Measurements from ENCODE around the gene GID4.

The GID4 gene

DNA sequence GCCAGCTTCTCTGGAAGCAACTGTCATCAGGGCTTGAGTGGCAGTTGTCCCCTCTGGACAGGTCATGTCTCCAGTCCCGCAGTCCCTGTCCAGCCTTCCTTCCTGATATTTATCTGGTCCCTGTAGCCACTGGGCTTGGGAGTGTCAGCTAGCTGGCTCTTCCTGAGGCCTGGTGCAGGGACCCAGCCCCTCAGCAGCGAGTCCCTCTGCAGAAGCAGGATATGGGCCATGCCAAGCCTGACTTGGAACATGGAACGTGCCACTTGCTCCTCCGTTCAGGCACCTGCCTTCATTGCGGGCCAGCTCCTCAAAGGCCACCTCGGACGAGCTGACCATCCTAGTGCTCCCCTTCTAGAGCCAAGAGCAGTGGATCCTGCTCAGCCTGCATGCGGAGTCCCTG, 40.3 kb upstream of the GID4 start:
- H3K4me3 ChIP-seq (ENCODE audit: low read length), result no peak overlapping the region
- TF ChIP-seq, protein P1, sequence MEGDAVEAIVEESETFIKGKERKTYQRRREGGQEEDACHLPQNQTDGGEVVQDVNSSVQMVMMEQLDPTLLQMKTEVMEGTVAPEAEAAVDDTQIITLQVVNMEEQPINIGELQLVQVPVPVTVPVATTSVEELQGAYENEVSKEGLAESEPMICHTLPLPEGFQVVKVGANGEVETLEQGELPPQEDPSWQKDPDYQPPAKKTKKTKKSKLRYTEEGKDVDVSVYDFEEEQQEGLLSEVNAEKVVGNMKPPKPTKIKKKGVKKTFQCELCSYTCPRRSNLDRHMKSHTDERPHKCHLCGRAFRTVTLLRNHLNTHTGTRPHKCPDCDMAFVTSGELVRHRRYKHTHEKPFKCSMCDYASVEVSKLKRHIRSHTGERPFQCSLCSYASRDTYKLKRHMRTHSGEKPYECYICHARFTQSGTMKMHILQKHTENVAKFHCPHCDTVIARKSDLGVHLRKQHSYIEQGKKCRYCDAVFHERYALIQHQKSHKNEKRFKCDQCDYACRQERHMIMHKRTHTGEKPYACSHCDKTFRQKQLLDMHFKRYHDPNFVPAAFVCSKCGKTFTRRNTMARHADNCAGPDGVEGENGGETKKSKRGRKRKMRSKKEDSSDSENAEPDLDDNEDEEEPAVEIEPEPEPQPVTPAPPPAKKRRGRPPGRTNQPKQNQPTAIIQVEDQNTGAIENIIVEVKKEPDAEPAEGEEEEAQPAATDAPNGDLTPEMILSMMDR (conservative IDR thresholded peaks at IDR 0.05; ENCODE audit: low read length), result no peak
- DNase-seq (ENCODE audit: low read depth), result no peak

DNA sequence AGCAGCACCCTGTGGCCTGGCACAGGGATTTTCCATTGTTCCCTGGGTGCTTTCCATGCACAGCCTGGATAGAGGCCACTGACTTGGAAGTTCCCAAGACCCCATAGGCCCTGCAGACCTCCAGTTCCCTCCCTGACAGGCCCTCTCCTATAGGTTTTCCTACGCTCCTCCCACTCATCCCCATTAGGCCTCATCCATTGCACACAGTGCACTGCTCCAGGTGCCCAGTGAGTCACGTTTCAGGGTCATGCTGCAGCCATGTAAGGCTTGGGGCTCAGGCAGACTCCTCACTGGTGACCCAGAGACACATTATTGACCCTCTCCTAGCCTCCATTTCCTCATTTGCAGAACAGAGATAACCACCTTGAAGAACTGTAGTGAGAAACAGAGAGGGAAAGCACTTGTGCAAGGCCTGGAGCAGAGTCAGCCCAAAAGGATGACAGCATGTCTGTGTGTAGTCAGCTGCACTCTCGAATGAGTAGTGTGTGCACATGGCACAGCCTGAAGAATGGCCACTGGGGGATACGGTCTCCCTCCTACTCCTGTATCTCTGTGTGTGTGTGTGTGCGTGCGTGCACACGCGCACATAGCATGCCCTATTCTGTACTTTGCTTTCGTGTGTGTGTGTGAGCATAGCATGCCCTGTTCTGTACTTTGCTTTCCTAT, 39.7 kb upstream of the GID4 start:
- no peak overlapping the region for H3K4me3 ChIP-seq (ENCODE audit: low read length)
- DNase-seq (ENCODE audit: low read depth), result peak; percentile 12
- TF ChIP-seq, protein P1 (conservative IDR thresholded peaks at IDR 0.05; ENCODE audit: low read length), result no peak

DNA sequence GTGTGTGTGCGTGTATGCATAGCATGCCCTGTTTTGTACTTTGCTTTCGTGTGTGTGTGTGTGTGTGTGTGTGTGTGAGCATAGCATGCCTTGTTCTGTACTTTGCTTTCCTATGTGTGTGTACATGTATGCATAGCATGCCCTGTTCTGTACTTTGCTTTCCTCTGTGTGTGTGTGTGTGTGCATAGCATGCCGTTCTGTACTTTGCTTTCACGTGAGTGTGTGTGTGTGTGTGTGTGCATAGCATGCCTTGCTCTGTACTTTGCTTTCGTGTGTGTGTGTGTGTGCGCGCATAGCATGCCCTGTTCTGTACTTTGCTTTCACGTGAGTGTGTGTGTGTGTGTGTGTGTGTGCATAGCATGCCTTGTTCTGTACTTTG, 39.2 kb upstream of the GID4 start:
- no peak overlapping the region for H3K4me3 ChIP-seq (ENCODE audit: low read length)
- TF ChIP-seq, protein P1 (conservative IDR thresholded peaks at IDR 0.05; ENCODE audit: low read length), result no peak
- DNase-seq (ENCODE audit: low read depth), result no peak

DNA sequence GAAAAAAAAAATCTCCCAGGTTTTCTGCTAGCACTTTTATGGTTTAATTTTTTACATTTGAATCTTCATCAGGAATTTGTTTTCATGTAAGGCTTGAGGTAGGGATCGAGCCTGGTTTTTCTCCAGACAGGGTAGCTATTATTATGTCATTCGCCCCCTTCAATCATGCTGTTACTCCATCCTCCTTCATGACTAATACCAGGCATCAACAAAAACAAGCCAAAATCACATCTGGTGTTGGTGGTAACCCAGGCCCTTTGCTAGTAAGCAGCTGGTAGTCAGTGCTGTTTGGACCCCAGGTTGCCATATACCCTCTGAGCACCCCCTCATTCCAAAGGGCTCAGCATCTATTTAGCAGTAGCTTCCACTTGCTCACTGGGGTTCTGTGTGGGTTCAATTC, 37.0 kb upstream of the GID4 start:
- TF ChIP-seq, protein P1 (conservative IDR thresholded peaks at IDR 0.05; ENCODE audit: low read length), result no peak
- DNase-seq (ENCODE audit: low read depth), result peak; percentile 53
- H3K4me3 ChIP-seq (ENCODE audit: low read length), result no peak overlapping the region

DNA sequence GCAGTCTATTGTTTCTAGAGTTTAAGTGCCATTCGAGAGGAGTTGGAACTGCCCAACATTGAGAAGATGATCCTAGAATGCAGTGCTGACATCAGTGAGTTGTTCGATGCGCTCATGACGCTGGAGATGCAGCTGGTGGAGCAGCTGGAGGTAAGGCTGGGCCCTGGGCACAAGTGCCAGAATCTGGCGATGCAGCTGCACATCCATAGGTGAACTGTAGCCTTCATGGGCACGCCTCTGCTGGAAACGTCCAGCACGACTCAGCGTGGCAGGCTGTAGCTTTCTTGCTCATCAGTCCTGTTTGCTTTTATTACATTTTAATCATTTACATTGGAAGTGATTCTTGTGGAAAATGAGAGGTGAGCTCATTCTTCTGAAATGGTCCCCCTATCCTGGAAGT, 34.9 kb upstream of the GID4 start:
- no peak overlapping the region for H3K4me3 ChIP-seq (ENCODE audit: low read length)
- no peak for DNase-seq (ENCODE audit: low read depth)
- TF ChIP-seq, protein P1 (conservative IDR thresholded peaks at IDR 0.05; ENCODE audit: low read length), result no peak

DNA sequence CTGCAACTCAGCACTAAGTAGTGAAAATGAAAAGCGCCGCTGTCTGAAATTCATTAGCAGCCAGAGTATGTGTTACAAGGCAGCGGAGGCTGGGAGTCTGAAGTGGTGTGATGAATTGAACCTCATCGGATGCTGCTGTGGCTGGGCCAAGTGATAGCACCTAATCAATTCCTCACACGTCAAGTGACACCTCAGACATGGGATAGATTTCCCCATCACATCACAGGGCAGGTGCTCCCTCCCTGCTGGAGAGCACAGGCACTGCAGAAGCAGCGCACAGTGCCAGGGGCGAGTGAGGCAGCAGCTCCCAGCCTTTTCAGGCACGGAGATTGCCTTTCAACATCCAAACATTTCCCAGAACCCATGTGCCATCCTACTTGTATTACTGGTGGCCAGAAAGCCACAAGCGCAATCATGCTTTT, 34.3 kb upstream of the GID4 start:
- no peak overlapping the region for H3K4me3 ChIP-seq (ENCODE audit: low read length)
- TF ChIP-seq, protein P1 (conservative IDR thresholded peaks at IDR 0.05; ENCODE audit: low read length), result peak; percentile 10; the same call in 1 of the 2 replicates
- no peak for DNase-seq (ENCODE audit: low read depth)

DNA sequence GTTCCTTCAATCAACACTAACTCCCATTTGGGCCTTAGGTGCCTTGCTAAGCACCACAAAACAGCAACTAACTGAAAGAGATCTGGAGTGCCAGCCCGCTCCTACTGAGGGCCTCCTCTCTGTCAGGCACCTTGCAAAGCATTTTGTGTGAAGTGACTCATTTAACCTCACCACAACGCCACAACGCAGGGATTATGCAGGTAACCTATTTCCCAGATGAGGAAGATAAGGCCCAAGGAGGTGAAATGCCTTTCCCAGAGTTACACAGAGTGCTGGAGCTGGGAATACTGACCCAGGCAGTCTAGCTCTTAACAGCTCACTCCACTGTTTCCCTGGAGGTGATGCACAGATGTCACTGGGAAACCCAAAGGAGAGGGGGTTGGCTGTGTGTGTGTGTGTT, 33.7 kb upstream of the GID4 start:
- TF ChIP-seq, protein P1 (conservative IDR thresholded peaks at IDR 0.05; ENCODE audit: low read length), result no peak
- no peak overlapping the region for H3K4me3 ChIP-seq (ENCODE audit: low read length)
- DNase-seq (ENCODE audit: low read depth), result no peak

Data from AG10803 (cell line).